Mammary epithelial cell (primary cell): ENCODE measurements around the gene AKAP13.
"Not testable (repeated sequence)": the region's sequence is repeated elsewhere in the genome, so short reads cannot be mapped to it uniquely, and the experiment has no call there.

Experiments
- EZH2 ChIP-seq: IDR thresholded peaks from 2 replicates; pipeline ENCODE4 v1.6.1; 2012; ENCODE audit warnings: low read length, inconsistent platforms, borderline replicate concordance
- TF ChIP-seq, protein P1 (sequence below), 2 donors: IDR thresholded peaks in 1 of 2; conservative IDR thresholded peaks in 1 of 2; 2 replicates each; pipeline ENCODE4 v1.5.1; 2011 to 2012; ENCODE audit warnings: inconsistent platforms in 2 of 2, low read length in 2 of 2, mild to moderate bottlenecking in 2 of 2, control low read depth in 1 of 2, low read depth in 1 of 2; ENCODE audit not compliant: insufficient read depth in 1 of 2; ENCODE audit errors: extremely low read depth in 1 of 2

DNA sequence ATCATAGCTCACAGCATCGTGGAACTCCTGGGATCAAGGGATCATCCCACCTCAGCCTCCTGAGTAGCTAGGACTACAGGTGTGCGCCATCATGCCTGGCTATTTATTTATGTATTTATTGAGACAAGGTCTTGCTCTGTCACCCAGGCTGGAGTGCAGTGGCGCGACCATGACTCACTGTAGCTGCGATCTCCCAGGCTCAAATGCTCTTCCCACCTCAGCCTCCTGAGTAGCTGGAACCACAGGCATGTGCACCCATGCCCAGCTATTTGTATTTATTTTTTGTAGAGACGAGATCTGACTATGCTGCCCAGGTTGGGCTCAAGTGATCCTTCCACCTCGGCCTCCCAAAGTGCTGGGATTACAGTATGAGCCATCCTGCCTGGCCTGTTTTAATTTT is 107.4 kb downstream of the AKAP13 start:
- TF ChIP-seq, protein P1, sequence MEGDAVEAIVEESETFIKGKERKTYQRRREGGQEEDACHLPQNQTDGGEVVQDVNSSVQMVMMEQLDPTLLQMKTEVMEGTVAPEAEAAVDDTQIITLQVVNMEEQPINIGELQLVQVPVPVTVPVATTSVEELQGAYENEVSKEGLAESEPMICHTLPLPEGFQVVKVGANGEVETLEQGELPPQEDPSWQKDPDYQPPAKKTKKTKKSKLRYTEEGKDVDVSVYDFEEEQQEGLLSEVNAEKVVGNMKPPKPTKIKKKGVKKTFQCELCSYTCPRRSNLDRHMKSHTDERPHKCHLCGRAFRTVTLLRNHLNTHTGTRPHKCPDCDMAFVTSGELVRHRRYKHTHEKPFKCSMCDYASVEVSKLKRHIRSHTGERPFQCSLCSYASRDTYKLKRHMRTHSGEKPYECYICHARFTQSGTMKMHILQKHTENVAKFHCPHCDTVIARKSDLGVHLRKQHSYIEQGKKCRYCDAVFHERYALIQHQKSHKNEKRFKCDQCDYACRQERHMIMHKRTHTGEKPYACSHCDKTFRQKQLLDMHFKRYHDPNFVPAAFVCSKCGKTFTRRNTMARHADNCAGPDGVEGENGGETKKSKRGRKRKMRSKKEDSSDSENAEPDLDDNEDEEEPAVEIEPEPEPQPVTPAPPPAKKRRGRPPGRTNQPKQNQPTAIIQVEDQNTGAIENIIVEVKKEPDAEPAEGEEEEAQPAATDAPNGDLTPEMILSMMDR (conservative IDR thresholded peaks at IDR 0.05 in 1 of 2, IDR thresholded peaks at IDR 0.05 in 1 of 2; ENCODE audit: extremely low read depth in 1 of 2, insufficient read depth in 1 of 2, low read depth in 1 of 2, low read length in 2 of 2), result not testable (repeated sequence)
- not testable (repeated sequence) for TF ChIP-seq EZH2
